ENCODE measurements around the gene ALG6.

The ALG6 gene

DNA sequence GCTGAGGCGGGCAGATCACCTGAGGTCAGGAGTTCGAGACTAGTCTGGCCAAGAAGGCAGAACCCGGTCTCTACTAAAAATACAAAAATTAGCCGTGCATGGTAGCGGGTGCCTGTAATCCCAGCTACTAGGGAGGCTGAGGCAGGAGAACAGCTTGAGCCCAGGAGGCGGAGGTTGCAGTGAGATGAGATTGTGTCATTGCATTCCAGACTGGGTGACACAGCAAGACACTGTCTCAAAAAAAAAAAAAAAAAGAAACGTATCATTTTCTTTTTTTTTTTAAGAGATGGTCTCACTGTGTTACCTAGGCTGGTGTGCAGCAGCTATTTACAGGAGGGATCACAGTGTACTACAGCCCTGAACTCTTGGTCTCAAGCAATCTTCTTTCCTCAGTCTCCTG, 108.3 kb downstream of the ALG6 start:
- H3K9ac ChIP-seq: no peak overlapping the region
- no peaks in the 10 kb centered on the region for H3K27me3 ChIP-seq
- H3K4me3 ChIP-seq: no peak overlapping the region
- no peak overlapping the region for H3K4me2 ChIP-seq
- H3K4me1 ChIP-seq: no peaks in the 10 kb centered on the region
- peaks cover 26% of the 10 kb centered on the region for H3K9me3 ChIP-seq
- H3K27ac ChIP-seq: no peak overlapping the region
- H3K36me3 ChIP-seq: peaks cover 42% of the 10 kb centered on the region
- no peak for TF ChIP-seq Cebpa-rat (IDR thresholded peaks at IDR 0.05)
- H4K20me1 ChIP-seq: no peaks in the 10 kb centered on the region

DNA sequence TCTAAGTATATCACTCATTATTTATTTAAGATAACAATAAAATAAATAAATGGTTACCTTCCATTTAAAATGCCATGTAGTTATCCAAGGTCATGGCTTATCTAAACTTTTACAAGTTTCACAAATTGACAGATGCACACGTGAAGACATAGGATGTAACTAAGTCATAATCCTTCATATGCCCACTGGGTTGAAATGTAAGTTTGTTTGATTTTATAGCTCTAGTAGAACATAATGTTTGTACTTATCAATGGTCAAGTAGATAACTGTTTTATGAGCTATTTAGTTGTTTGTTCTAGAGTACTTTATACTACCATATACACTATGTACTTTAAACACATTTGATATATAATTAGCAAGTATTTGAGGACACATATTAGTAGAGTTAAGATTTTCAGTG, 112.6 kb downstream of the ALG6 start:
- no peak for TF ChIP-seq Cebpa-rat (IDR thresholded peaks at IDR 0.05)
- Histone ChIP-seq H3K36me3 (peaks cover 30% of the 10 kb centered on the region), H4K20me1 (no peaks in the 10 kb centered on the region), H3K9me3 (0 out of 2 replicates have a peak, but pooled peaks cover 4% of the 10 kb centered on the region), H3K27ac (no peak overlapping the region), H3K4me1 (no peaks in the 10 kb centered on the region), H3K9ac (no peak overlapping the region), H3K4me2 (no peak overlapping the region), H3K4me3 (no peak overlapping the region), H3K27me3 (no peaks in the 10 kb centered on the region)

DNA sequence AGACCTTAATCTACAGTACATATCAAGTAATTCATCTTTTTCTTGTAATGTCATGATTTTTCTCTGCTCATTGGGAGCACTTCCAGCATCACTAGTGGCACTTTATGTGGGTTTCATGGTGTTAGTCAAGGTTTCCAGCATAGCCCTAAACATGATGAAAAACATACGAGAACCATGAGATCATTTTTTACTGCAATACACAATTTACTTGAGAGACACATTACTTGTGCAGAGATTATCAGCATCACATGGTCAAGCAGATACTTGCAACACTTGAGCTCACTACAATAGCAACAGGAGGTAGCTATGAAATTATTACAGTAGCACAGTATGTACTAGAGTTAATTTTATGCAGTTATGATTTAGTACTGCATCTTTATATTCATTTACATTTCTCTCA, 119.2 kb downstream of the ALG6 start:
- no peak overlapping the region for H3K9ac ChIP-seq
- H3K27me3 ChIP-seq: no peaks in the 10 kb centered on the region
- H3K4me3 ChIP-seq: no peak overlapping the region
- no peak overlapping the region for H3K4me2 ChIP-seq
- H3K4me1 ChIP-seq: no peaks in the 10 kb centered on the region
- TF ChIP-seq Cebpa-rat (IDR thresholded peaks at IDR 0.05): no peak
- no peaks in the 10 kb centered on the region for H3K9me3 ChIP-seq
- H3K36me3 ChIP-seq: peaks cover 14% of the 10 kb centered on the region; the same call in 1 of the 2 replicates
- no peaks in the 10 kb centered on the region for H4K20me1 ChIP-seq
- no peak overlapping the region for H3K27ac ChIP-seq

DNA sequence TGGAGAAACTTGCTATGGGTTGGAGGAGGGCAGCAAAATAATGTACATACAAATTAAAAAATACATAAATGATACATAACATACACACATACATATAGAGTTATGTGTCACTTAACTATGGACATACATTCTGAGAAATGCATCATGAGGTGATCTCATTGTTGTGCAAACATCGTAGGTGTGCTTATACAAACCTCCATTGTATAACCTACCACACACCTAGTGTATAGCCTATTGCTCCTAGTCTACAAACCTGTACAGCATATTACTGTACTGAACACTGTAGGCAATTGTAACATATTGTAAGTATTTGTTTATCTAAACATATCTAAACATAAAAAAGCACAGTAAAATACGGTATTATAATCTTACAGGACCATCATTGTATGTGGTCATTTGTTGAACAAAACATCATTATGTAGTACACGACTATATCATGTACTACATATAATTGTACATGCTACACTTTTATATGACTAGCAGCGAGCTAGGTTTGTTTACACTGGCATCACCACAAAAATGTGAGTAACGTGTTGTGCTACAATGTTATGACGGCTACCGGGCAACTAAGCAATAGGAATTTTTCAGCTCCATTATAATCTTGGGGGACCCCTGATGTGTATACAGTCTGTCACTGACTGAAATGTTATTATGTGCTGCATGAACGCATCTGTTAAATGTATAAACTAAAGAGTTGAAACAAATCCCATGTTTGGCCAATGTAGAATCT, 120.1 kb downstream of the ALG6 start:
- Histone ChIP-seq H3K27me3 (no peaks in the 10 kb centered on the region), H3K9ac (no peak overlapping the region), H3K4me2 (no peak overlapping the region), H3K4me1 (no peaks in the 10 kb centered on the region), H4K20me1 (no peaks in the 10 kb centered on the region), H3K27ac (no peak overlapping the region), H3K36me3 (0 out of 2 replicates have a peak, but pooled peaks cover 11% of the 10 kb centered on the region), H3K4me3 (no peak overlapping the region), H3K9me3 (no peaks in the 10 kb centered on the region)
- no peak for TF ChIP-seq Cebpa-rat (IDR thresholded peaks at IDR 0.05)

Measured in BLaER1 (cell line).